Ovary (tissue), 9 donors: ENCODE measurements around the gene RABL3. TPM values are rescaled to one million over a fixed set of nuclear protein-coding genes. Genes with fewer than 3 reads are reported as not detected.

Experiments used
- DNase-seq, 5 donors: peaks; one replicate each; pipeline ENCODE4 v3.0.0-alpha.2; 2019 to 2020
- H3K27ac ChIP-seq, 2 donors: fragments of 200-600 bp; one replicate each; pipeline versions ENCODE4 v1.5.1 to v1.8.0; 2019 to 2022
- H3K27me3 ChIP-seq: fragments of 200-600 bp; one replicate; pipeline ENCODE4 v1.8.0; 2022
- H3K36me3 ChIP-seq: fragments of 200-600 bp; sonication (generic); one replicate; pipeline ENCODE4 v1.5.1; 2019
- H3K4me1 ChIP-seq: one replicate; pipeline ENCODE4 v1.8.1; 2013; ENCODE audit warnings: mild to moderate bottlenecking, moderate library complexity; ENCODE audit not compliant: insufficient read depth
- H3K4me3 ChIP-seq: fragments of 200-600 bp; sonication (generic); one replicate; pipeline ENCODE4 v1.5.1; 2017
- H3K9me3 ChIP-seq, 2 donors: fragments of 200-600 bp in 1 of 2; sonication (generic) in 1 of 2; one replicate each; pipeline versions ENCODE4 v1.5.1 to v1.8.1; 2013 to 2019; ENCODE audit warnings: mild to moderate bottlenecking in 1 of 2, moderate library complexity in 1 of 2
- CTCF ChIP-seq, 3 donors: fragments of 450-650 bp in 2 of 3; fragments of 200-600 bp in 1 of 3; IDR thresholded peaks; one replicate each; pipeline versions ENCODE4 v1.5.1 to v1.8.0; 2016 to 2022; ENCODE audit warnings: antibody characterized with exemption in 3 of 3, mild to moderate bottlenecking in 1 of 3
- EP300 ChIP-seq: sonication (generic); formaldehyde crosslinking; IDR thresholded peaks from one replicate; pipeline ENCODE4 v1.6.1; 2017; ENCODE audit warnings: antibody characterized with exemption
- POLR2A ChIP-seq: fragments of 450-650 bp; IDR thresholded peaks from one replicate; pipeline ENCODE4 v1.6.1; 2017; ENCODE audit warnings: antibody characterized with exemption, mild to moderate bottlenecking, moderate library complexity
- WGBS, 3 donors: extraction: QIAGEN DNeasy Blood & Tissue Kit in 1 of 3; methylation state at CpG; one replicate each; pipeline versions ENCODE4 v1.1.5 to v1.1.7; 2013 to 2017; 5-methylcytosine and 5-hydroxymethylcytosine counted together
- intact Hi-C, 4 donors: fragments of 100-400 bp; cut with DNase I; formaldehyde crosslinking; loops; one replicate each; pipeline versions ENCODE4 v1.11.0 to v1.15.1; 2022 to 2023
- polyA plus RNA-seq, 2 donors: library from polyadenylated mRNA; stranded (reverse); fragments of 200-250 nt in 1 of 2; fragments of 350-450 nt in 1 of 2; fragmentation: Illumina TruSeq in 1 of 2; extraction: RNeasy Lipid Tissue Mini Kit (QIAGEN cat#74804) in 1 of 2; gene quantifications; one replicate each; pipeline ENCODE4 v1.2.3, GENCODE V29; 2013 to 2014
- total RNA-seq, 7 donors: library from RNA; depleted of rRNA in 2 of 7; stranded (reverse); fragments of >200 nt in 2 of 7; fragmentation: NEBNext Ultra II Directional in 3 of 7; extraction: Animal tissue kit (Norgen Biotek cat#: 25700) in 3 of 7; gene quantifications; one replicate each; pipeline versions ENCODE4 v1.1.0 to v1.2.4, GENCODE V29; 2016 to 2023
- donor health status: DM: no; HTN: no; CAD: no; lungs with moderate emphysema.
- donor health status: DM: no; HTN: no; CAD: no.
- donor health status: Bipolar disorder and iron deficiency.
- donor health status: DM: yes; HTN: yes; CAD: no.
- donor health status: DM: no; HTN: no; CAD: no.
- donor health status: DM: yes; HTN: yes; CAD: no.

The RABL3 gene
- total and polyA plus RNA-seq, 9 donors: 8.1 to 36.1 (median 26.6) TPM

- WGBS, 3 donors: 35 to 67% (median 52%) methylated on average over 1 of the region's 1 CpG
- H3K27me3 ChIP-seq: no peaks in the 10 kb centered on the region
- no peak overlapping the region for H3K27ac ChIP-seq
- H3K36me3 ChIP-seq: no peaks in the 10 kb centered on the region
- no peak overlapping the region for H3K4me3 ChIP-seq
- DNase-seq: no peak
- intact Hi-C loops: no loop called here
- no peaks in the 10 kb centered on the region for H3K4me1 ChIP-seq
- TF ChIP-seq CTCF (IDR thresholded peaks at IDR 0.05) (no peak), EP300 (no peak), POLR2A (no peak)
- no peaks in the 10 kb centered on the region for H3K9me3 ChIP-seq
These were observed 48.7 kb downstream of the RABL3 start for GRCh38 chr3:120693439-120694171.

- intact Hi-C loops: no loop called here
- no peak overlapping the region for H3K27ac ChIP-seq
- no peak for TF ChIP-seq EP300
- no peak for DNase-seq
- 91 to 94% (median 91%) methylated on average over 3 of the region's 3 CpGs for WGBS, 3 donors
- H3K4me3 ChIP-seq: no peak overlapping the region
- no peaks in the 10 kb centered on the region for H3K9me3 ChIP-seq
- no peaks in the 10 kb centered on the region for H3K27me3 ChIP-seq
- no peaks in the 10 kb centered on the region for H3K4me1 ChIP-seq
- H3K36me3 ChIP-seq: no peaks in the 10 kb centered on the region
These were observed 52.9 kb downstream of the RABL3 start for GRCh38 chr3:120689395-120689794.

- H3K9me3 ChIP-seq: no peaks in the 10 kb centered on the region
- intact Hi-C loops: no loop called here
- no peak for TF ChIP-seq POLR2A
- TF ChIP-seq CTCF (IDR thresholded peaks at IDR 0.05): no peak
These were observed 54.2 kb downstream of the RABL3 start for GRCh38 chr3:120688121-120688520.

GRCh38 chr3:120685411-120685810, 56.9 kb downstream of the RABL3 start:
- no peak for TF ChIP-seq EP300
- H3K9me3 ChIP-seq: no peaks in the 10 kb centered on the region
- no peak overlapping the region for H3K4me3 ChIP-seq
- DNase-seq: no peak
- WGBS, 3 donors: 95 to 100% (median 100%) methylated on average over 1 of the region's 1 CpG
- H3K27ac ChIP-seq: no peak overlapping the region
- H3K27me3 ChIP-seq: no peaks in the 10 kb centered on the region
- H3K36me3 ChIP-seq: no peaks in the 10 kb centered on the region
- no peaks in the 10 kb centered on the region for H3K4me1 ChIP-seq
- intact Hi-C loops: no loop called here

More at GRCh38 chr3:120688121-120688520, 54.2 kb downstream of the RABL3 start:
- H3K36me3 ChIP-seq: no peaks in the 10 kb centered on the region
- DNase-seq: no peak
- no peaks in the 10 kb centered on the region for H3K27me3 ChIP-seq
- no peaks in the 10 kb centered on the region for H3K4me1 ChIP-seq
- H3K4me3 ChIP-seq: no peak overlapping the region
- H3K27ac ChIP-seq: no peak overlapping the region

GRCh38 chr3:120684896-120685295, 57.4 kb downstream of the RABL3 start:
- H3K27ac ChIP-seq: no peak overlapping the region
- WGBS, 3 donors: 50 to 60% (median 56%) methylated on average over 4 of the region's 4 CpGs
- H3K36me3 ChIP-seq: no peaks in the 10 kb centered on the region
- no peak overlapping the region for H3K4me3 ChIP-seq
- intact Hi-C loops: no loop called here
- H3K4me1 ChIP-seq: no peaks in the 10 kb centered on the region
- peak in 2 of 5 donors; percentile 44 to 46 for DNase-seq
- no peak for TF ChIP-seq EP300
- no peak for TF ChIP-seq CTCF (IDR thresholded peaks at IDR 0.05)
- no peak for TF ChIP-seq POLR2A
- no peaks in the 10 kb centered on the region for H3K9me3 ChIP-seq
- no peaks in the 10 kb centered on the region for H3K27me3 ChIP-seq
